ENCODE results near the gene PCDH9.

Gene PCDH9

DNA sequence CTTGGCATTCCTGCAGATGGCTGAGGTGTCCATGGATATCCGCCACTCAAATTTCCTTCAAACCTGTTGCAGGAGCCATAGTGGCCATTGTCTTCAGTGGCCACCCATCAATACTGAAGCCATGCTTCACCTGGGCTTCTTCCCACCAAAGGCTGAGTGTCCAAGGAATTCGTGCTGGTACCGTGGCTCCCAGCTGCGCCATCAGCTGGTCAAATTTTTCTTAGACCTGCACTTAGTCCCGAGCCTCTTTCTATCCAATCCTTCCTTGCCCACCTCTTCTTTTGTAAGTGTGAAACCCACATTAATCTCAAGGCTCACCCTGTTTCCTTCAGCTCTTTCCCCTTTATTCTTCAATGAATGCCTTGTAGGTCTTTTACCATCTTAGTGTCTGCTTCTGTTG, 152.1 kb downstream of the PCDH9 start:
- 0 out of 2 replicates have a peak, but pooled peaks cover under 1% of the 10 kb centered on the region for H3F3A ChIP-seq (ENCODE audit: insufficient read depth, low read length)
- H3K79me2 ChIP-seq (ENCODE audit: insufficient read depth, low read length) = no peaks in the 10 kb centered on the region
- H4K20me1 ChIP-seq (ENCODE audit: insufficient read depth, low read length) = no peaks in the 10 kb centered on the region
- H3K9me3 ChIP-seq (ENCODE audit: low read length) = peaks cover 4% of the 10 kb centered on the region; the same call in 1 of the 2 replicates
- H3K9me2 ChIP-seq (ENCODE audit: low read depth, low read length) = no peaks in the 10 kb centered on the region
- TF ChIP-seq, protein P1, sequence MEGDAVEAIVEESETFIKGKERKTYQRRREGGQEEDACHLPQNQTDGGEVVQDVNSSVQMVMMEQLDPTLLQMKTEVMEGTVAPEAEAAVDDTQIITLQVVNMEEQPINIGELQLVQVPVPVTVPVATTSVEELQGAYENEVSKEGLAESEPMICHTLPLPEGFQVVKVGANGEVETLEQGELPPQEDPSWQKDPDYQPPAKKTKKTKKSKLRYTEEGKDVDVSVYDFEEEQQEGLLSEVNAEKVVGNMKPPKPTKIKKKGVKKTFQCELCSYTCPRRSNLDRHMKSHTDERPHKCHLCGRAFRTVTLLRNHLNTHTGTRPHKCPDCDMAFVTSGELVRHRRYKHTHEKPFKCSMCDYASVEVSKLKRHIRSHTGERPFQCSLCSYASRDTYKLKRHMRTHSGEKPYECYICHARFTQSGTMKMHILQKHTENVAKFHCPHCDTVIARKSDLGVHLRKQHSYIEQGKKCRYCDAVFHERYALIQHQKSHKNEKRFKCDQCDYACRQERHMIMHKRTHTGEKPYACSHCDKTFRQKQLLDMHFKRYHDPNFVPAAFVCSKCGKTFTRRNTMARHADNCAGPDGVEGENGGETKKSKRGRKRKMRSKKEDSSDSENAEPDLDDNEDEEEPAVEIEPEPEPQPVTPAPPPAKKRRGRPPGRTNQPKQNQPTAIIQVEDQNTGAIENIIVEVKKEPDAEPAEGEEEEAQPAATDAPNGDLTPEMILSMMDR (IDR thresholded peaks at IDR 0.05; ENCODE audit: low read length) = peak; percentile 30; the same call in 1 of the 2 replicates
- TF ChIP-seq EZH2 (IDR thresholded peaks at IDR 0.05; ENCODE audit: borderline replicate concordance, low read length) = no peak
- no peak overlapping the region for H3K4me2 ChIP-seq (ENCODE audit: low read length)
- H3K36me3 ChIP-seq (ENCODE audit: insufficient read depth, low read length) = no peaks in the 10 kb centered on the region
- no peak overlapping the region for H3K9ac ChIP-seq (ENCODE audit: low read length)
- H3K4me1 ChIP-seq (ENCODE audit: insufficient read depth, low read length, severe bottlenecking) = peaks cover 23% of the 10 kb centered on the region
- H3K4me3 ChIP-seq (ENCODE audit: low read depth, low read length, poor library complexity, severe bottlenecking) = no peak overlapping the region
- H2AFZ ChIP-seq (ENCODE audit: low read length) = no peak overlapping the region
- H3K27me3 ChIP-seq (ENCODE audit: insufficient read depth, low read length) = no peaks in the 10 kb centered on the region
- H3K27ac ChIP-seq (ENCODE audit: low read depth, low read length, poor library complexity, severe bottlenecking) = no peak overlapping the region

DNA sequence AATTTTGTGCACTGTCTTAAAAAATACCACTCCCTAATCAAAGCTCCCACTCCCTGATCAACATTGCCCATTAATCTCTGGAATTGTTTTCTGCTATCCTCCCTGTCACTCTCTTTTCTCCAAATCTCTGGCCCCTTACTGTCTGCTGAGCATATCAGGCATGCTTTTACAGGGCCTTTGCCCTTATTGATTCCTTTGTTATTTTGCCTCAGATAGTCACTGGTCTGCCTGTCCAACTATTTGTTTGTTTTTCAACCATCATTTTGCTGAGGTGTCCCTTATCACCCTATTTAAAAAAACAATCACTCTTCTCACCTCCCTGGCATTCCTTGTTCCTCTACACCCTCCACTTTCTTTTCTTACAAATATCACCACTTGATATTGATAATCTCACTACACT, 153.0 kb downstream of the PCDH9 start:
- H3K4me2 ChIP-seq (ENCODE audit: low read length) = no peak overlapping the region
- no peaks in the 10 kb centered on the region for H3K9me2 ChIP-seq (ENCODE audit: low read depth, low read length)
- TF ChIP-seq EZH2 (IDR thresholded peaks at IDR 0.05; ENCODE audit: borderline replicate concordance, low read length) = no peak
- TF ChIP-seq, protein P1 (IDR thresholded peaks at IDR 0.05; ENCODE audit: low read length) = no peak
- no peaks in the 10 kb centered on the region for H3K27me3 ChIP-seq (ENCODE audit: insufficient read depth, low read length)
- no peaks in the 10 kb centered on the region for H3K79me2 ChIP-seq (ENCODE audit: insufficient read depth, low read length)
- 0 out of 2 replicates have a peak, but pooled peaks cover 7% of the 10 kb centered on the region for H3F3A ChIP-seq (ENCODE audit: insufficient read depth, low read length)
- no peaks in the 10 kb centered on the region for H3K36me3 ChIP-seq (ENCODE audit: insufficient read depth, low read length)
- H3K9me3 ChIP-seq (ENCODE audit: low read length) = peaks cover 4% of the 10 kb centered on the region
- H3K9ac ChIP-seq (ENCODE audit: low read length) = no peak overlapping the region
- no peak overlapping the region for H2AFZ ChIP-seq (ENCODE audit: low read length)
- H3K4me1 ChIP-seq (ENCODE audit: insufficient read depth, low read length, severe bottlenecking) = peaks cover 23% of the 10 kb centered on the region
- no peak overlapping the region for H3K4me3 ChIP-seq (ENCODE audit: low read depth, low read length, poor library complexity, severe bottlenecking)
- no peak overlapping the region for H3K27ac ChIP-seq (ENCODE audit: low read depth, low read length, poor library complexity, severe bottlenecking)
- no peaks in the 10 kb centered on the region for H4K20me1 ChIP-seq (ENCODE audit: insufficient read depth, low read length)

DNA sequence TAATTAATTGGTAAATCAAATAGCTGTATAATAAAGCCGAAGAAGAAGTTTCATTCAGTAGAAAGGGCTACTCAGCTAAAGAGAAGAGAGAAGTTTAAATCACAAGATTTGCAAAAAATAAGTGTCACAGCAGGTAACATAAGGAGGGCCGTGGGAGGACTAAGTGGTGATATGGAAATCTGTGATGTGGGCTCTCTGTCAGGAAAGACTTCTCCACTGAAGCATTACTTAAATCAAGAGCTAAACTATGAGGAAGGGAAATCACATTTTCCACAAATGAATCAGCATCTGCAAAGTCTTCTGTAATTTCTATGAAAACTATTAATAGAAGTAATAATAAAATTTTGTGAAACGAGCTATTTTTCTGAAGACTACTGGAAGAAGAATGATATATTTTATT, 153.8 kb downstream of the PCDH9 start:
- H3K27me3 ChIP-seq (ENCODE audit: insufficient read depth, low read length) = no peaks in the 10 kb centered on the region
- no peak overlapping the region for H3K27ac ChIP-seq (ENCODE audit: low read depth, low read length, poor library complexity, severe bottlenecking)
- no peak overlapping the region for H3K9ac ChIP-seq (ENCODE audit: low read length)
- H3K4me1 ChIP-seq (ENCODE audit: insufficient read depth, low read length, severe bottlenecking) = peaks cover 24% of the 10 kb centered on the region
- H3K9me2 ChIP-seq (ENCODE audit: low read depth, low read length) = no peaks in the 10 kb centered on the region
- H2AFZ ChIP-seq (ENCODE audit: low read length) = no peak overlapping the region
- no peaks in the 10 kb centered on the region for H3K36me3 ChIP-seq (ENCODE audit: insufficient read depth, low read length)
- H3K9me3 ChIP-seq (ENCODE audit: low read length) = peaks cover 4% of the 10 kb centered on the region
- no peak overlapping the region for H3K4me3 ChIP-seq (ENCODE audit: low read depth, low read length, poor library complexity, severe bottlenecking)
- TF ChIP-seq EZH2 (IDR thresholded peaks at IDR 0.05; ENCODE audit: borderline replicate concordance, low read length) = no peak
- TF ChIP-seq, protein P1 (IDR thresholded peaks at IDR 0.05; ENCODE audit: low read length) = no peak
- 0 out of 2 replicates have a peak, but pooled peaks cover 7% of the 10 kb centered on the region for H3F3A ChIP-seq (ENCODE audit: insufficient read depth, low read length)
- H4K20me1 ChIP-seq (ENCODE audit: insufficient read depth, low read length) = no peaks in the 10 kb centered on the region
- H3K79me2 ChIP-seq (ENCODE audit: insufficient read depth, low read length) = no peaks in the 10 kb centered on the region
- H3K4me2 ChIP-seq (ENCODE audit: low read length) = no peak overlapping the region

Data from OCI-LY1 (cell line).